ENCODE data around the gene KBTBD7.
"Not testable (repeated sequence)": the region's sequence is repeated elsewhere in the genome, so short reads cannot be mapped to it uniquely, and the experiment has no call there.

The KBTBD7 gene

GRCh38 chr13:41199079-41199478 is 4.7 kb upstream of the KBTBD7 start:
- no peak for DNase-seq (ENCODE audit: low read depth)

- DNase-seq (ENCODE audit: low read depth): no peak
These were observed 2.3 kb upstream of the KBTBD7 start for GRCh38 chr13:41196620-41197019.

GRCh38 chr13:41196011-41196410 is 1.6 kb upstream of the KBTBD7 start:
- no peak for DNase-seq (ENCODE audit: low read depth)

- no peak for DNase-seq (ENCODE audit: low read depth)
These were observed 900 bp downstream of the KBTBD7 start for GRCh38 chr13:41193469-41193868.

- no peak for DNase-seq (ENCODE audit: low read depth)
These were observed 5.8 kb downstream of the KBTBD7 start for GRCh38 chr13:41188584-41188983.

- no peak for DNase-seq (ENCODE audit: low read depth)
These were observed 7.9 kb downstream of the KBTBD7 start for GRCh38 chr13:41186481-41186880.

- DNase-seq (ENCODE audit: low read depth): no peak
These were observed 12.1 kb downstream of the KBTBD7 start for GRCh38 chr13:41182231-41182630.

- no peak for DNase-seq (ENCODE audit: low read depth)
These were observed 14.6 kb downstream of the KBTBD7 start for GRCh38 chr13:41179593-41180250.

- DNase-seq (ENCODE audit: low read depth): no peak
These were observed 16.3 kb downstream of the KBTBD7 start for GRCh38 chr13:41178040-41178439.

- DNase-seq (ENCODE audit: low read depth): no peak
These were observed 16.8 kb downstream of the KBTBD7 start for GRCh38 chr13:41177616-41178015.

- DNase-seq (ENCODE audit: low read depth): not testable (repeated sequence)
These were observed 18.8 kb downstream of the KBTBD7 start for GRCh38 chr13:41175576-41175975.

- no peak for DNase-seq (ENCODE audit: low read depth)
These were observed 32.2 kb downstream of the KBTBD7 start for GRCh38 chr13:41162151-41162550.

GRCh38 chr13:41159174-41159573 is 35.2 kb downstream of the KBTBD7 start:
- no peak for DNase-seq (ENCODE audit: low read depth)

GRCh38 chr13:41157048-41157717 is 37.2 kb downstream of the KBTBD7 start:
- no peak for DNase-seq (ENCODE audit: low read depth)

GRCh38 chr13:41156620-41157019 is 37.7 kb downstream of the KBTBD7 start:
- no peak for DNase-seq (ENCODE audit: low read depth)

GRCh38 chr13:41154042-41154441 is 40.3 kb downstream of the KBTBD7 start:
- no peak for DNase-seq (ENCODE audit: low read depth)

- DNase-seq (ENCODE audit: low read depth): no peak
These were observed 42.4 kb downstream of the KBTBD7 start for GRCh38 chr13:41152005-41152404.

- DNase-seq (ENCODE audit: low read depth): no peak
These were observed 44.3 kb downstream of the KBTBD7 start for GRCh38 chr13:41150058-41150457.

GRCh38 chr13:41148419-41149283 is 45.7 kb downstream of the KBTBD7 start:
- DNase-seq (ENCODE audit: low read depth): no peak

GRCh38 chr13:41145136-41145908 is 49.0 kb downstream of the KBTBD7 start:
- no peak for DNase-seq (ENCODE audit: low read depth)

GRCh38 chr13:41144576-41144975 is 49.8 kb downstream of the KBTBD7 start:
- DNase-seq (ENCODE audit: low read depth): no peak

All from activated T-helper 9 cell treated with anti-CD3 and anti-CD28 coated beads, Interleukin-2, amount 50 U/mL, for 16 hours (primary cell).